ENCODE data around the gene ZNF668. TPM values are rescaled to one million over a fixed set of nuclear protein-coding genes. Genes with fewer than 3 reads are reported as not detected.

The ZNF668 gene
- total and polyA plus RNA-seq, 2 of the 13 experiments (the other 11 are each of a cell fraction or from before 2014, with no cell fraction given): 3.8 to 9.8 TPM

GRCh38 chr16:31073970-31074813, at the start of gene ZNF668, which contains the start of gene ZNF646 (continued):
- TF ChIP-seq ZFP82 (CRISPR knock-in tag; IDR thresholded peaks at IDR 0.05; ENCODE audit: borderline replicate concordance) (no peak), DBP (CRISPR knock-in tag; IDR thresholded peaks at IDR 0.05; ENCODE audit: not compliant biosample characterization) (no peak), RARA (CRISPR knock-in tag; IDR thresholded peaks at IDR 0.05) (peak; percentile 37; the same call in 1 of the 2 replicates), ZFP36 (IDR thresholded peaks at IDR 0.05; ENCODE audit: borderline replicate concordance, low read depth, low read length, partially characterized antibody) (no peak), POGK (CRISPR knock-in tag; conservative IDR thresholded peaks at IDR 0.05) (peak; percentile 55; the same call in 1 of the 2 replicates), ZNF256 (CRISPR knock-in tag; conservative IDR thresholded peaks at IDR 0.05) (peak; percentile 34; the same call in 1 of the 2 replicates), FOXA3 (CRISPR knock-in tag; IDR thresholded peaks at IDR 0.05) (peak; percentile 75), GLMP (CRISPR knock-in tag; IDR thresholded peaks at IDR 0.05; ENCODE audit: borderline replicate concordance) (no peak), ZNF205 (CRISPR knock-in tag; IDR thresholded peaks at IDR 0.05) (peak; percentile 94), ZNF691 (CRISPR knock-in tag; IDR thresholded peaks at IDR 0.05; ENCODE audit: borderline replicate concordance, low read depth) (peak; percentile 85; the same call in 1 of the 2 replicates), TGIF2 (CRISPR knock-in tag; IDR thresholded peaks at IDR 0.05) (peak; percentile 92), AKAP8 (CRISPR knock-in tag; IDR thresholded peaks at IDR 0.05) (no peak; the same call in 1 of the 2 replicates), DRAP1 (CRISPR knock-in tag; IDR thresholded peaks at IDR 0.05) (peak; percentile 87), ZNF660 (CRISPR knock-in tag; IDR thresholded peaks at IDR 0.05; ENCODE audit: borderline replicate concordance, low read depth) (no peak), BRCA1 (CRISPR knock-in tag; IDR thresholded peaks at IDR 0.05) (0 out of 2 replicates have a peak, but pooled peaks have one; percentile 22), YEATS4 (CRISPR knock-in tag; IDR thresholded peaks at IDR 0.05; ENCODE audit: borderline replicate concordance) (0 out of 2 replicates have a peak, but pooled peaks have one; percentile 27), RFXANK (CRISPR knock-in tag; IDR thresholded peaks at IDR 0.05) (0 out of 2 replicates have a peak, but pooled peaks have one; percentile 21), RBAK (CRISPR knock-in tag; IDR thresholded peaks at IDR 0.05) (no peak), PAF1 (CRISPR knock-in tag; IDR thresholded peaks at IDR 0.05) (no peak), ZNF543 (CRISPR knock-in tag; IDR thresholded peaks at IDR 0.05) (peak; percentile 45), ZNF460 (CRISPR knock-in tag; IDR thresholded peaks at IDR 0.05; ENCODE audit: borderline replicate concordance) (no peak), TIGD3 (CRISPR knock-in tag; IDR thresholded peaks at IDR 0.05; ENCODE audit: borderline replicate concordance) (0 out of 2 replicates have a peak, but pooled peaks have one; percentile 19), SIX4 (CRISPR knock-in tag; IDR thresholded peaks at IDR 0.05) (no peak; the same call in 1 of the 2 replicates)

Measured in HepG2 (cell line).